ENCODE measurements around the gene CNOT1.

DNA sequence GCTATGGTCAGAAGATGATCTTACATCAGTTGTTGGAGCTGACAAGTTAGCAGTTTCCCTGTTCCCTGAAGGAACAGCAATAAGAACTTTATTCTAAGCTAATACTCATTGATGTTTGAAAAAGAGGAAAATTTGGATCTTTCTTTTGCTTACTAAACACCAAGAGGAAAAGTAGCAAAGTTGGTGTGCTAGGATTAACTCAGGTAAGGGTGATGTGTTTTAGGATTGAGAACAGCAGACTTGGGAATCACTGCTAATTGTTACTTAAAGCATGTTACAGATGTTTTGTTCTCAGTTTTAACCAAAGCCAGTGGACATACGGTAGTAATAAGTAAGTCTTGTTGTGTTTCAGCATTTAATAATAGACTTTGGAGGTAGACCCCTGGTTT is 110.7 kb downstream of the CNOT1 start:
- TF ChIP-seq, protein P1, sequence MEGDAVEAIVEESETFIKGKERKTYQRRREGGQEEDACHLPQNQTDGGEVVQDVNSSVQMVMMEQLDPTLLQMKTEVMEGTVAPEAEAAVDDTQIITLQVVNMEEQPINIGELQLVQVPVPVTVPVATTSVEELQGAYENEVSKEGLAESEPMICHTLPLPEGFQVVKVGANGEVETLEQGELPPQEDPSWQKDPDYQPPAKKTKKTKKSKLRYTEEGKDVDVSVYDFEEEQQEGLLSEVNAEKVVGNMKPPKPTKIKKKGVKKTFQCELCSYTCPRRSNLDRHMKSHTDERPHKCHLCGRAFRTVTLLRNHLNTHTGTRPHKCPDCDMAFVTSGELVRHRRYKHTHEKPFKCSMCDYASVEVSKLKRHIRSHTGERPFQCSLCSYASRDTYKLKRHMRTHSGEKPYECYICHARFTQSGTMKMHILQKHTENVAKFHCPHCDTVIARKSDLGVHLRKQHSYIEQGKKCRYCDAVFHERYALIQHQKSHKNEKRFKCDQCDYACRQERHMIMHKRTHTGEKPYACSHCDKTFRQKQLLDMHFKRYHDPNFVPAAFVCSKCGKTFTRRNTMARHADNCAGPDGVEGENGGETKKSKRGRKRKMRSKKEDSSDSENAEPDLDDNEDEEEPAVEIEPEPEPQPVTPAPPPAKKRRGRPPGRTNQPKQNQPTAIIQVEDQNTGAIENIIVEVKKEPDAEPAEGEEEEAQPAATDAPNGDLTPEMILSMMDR (conservative IDR thresholded peaks at IDR 0.05; ENCODE audit: low read depth, low read length), result no peak
- TF ChIP-seq EZH2 (IDR thresholded peaks at IDR 0.05; ENCODE audit: low read length, unreplicated experiment) (no peak), EZH2phosphoT487 (IDR thresholded peaks at IDR 0.05; ENCODE audit: borderline replicate concordance, low read length) (no peak)
